GM21381 (cell line): ENCODE measurements around the gene OCEL1.

Experiments
- ATAC-seq: cut with Tn5 transposase; IDR thresholded peaks from one replicate; pipeline ENCODE4 v1.9.1; 2021; ENCODE audit warnings: mild to moderate bottlenecking, moderate library complexity; ENCODE audit not compliant: unreplicated experiment

The OCEL1 gene

DNA sequence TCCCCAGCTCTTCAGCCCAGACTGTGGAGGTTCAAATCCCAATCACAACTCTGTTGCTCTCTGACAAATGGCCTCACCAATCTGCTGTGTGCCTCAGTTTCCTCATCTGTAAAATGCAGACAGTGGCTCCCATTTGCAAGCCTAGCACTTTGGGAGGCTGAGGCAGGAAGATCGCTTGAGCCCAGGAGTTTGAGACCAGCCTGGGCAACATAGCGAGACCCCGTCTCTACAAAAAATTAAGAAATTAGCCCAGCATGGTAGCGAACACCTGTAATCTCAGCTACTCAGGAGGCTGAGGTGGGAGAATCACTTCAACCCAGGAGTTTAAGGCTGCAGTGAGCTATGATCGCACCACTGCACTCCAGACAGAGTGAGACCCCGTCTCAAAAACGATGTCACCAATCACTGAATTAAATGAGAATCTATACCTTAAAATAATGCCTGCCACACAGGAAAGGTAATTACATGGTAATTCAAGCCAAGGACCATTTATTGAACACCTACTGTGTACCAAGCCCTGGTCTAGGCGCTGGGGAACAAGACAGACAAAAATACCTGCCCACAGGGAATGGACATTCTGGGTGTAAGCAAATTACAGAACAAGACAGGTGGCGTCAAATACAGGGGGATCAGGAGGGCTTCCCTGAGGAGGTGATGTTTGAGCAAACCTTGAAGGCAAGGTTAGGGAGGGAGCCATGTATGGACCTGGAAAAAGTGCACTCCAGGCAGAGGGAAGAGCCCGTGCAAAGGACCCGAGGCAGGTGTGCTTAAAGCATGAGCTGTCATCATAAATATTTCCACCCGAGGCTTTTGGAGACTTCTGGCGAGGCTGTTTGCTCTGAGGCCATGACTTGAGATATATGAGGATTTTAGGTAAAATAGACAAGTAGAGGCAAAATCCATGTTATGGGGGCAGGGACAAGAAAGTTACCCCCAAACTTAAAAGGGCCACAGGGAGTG is 12.0 kb downstream of the OCEL1 start:
- ATAC-seq, result no peak

DNA sequence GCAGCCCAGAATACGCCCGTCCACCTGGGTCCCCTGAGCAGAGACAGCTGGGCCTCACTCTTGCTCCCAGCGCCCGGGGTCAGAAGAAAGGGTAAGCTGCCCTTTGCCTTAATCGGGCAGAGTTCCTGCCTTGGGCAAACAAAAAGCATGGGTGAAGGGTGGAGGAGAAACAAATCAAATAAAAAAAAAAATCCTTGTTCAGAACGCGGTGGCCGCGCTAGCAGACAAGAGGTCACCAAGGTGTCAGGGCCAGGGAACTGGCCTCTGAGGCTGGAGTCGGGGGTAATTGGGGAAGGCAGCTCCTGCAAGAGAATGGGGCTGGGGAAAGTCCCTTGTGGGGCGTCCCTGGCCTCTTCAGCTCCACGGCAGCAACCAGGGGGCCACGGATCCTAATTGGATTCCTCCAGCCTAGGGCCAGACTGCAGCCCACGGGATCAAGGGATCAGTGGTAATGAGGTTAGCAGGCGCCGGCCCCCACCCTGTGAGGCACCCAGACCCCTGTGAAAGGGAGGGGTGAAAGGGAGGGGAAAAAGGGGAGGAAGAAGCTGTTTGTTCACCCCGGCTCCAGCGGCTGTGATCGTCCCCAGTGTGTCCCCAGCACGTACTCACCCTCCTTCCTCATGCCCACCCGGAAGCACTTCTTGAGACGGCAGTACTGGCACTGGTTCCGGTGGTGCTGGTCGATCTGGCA is 14.2 kb downstream of the OCEL1 start:
- ATAC-seq, result no peak

DNA sequence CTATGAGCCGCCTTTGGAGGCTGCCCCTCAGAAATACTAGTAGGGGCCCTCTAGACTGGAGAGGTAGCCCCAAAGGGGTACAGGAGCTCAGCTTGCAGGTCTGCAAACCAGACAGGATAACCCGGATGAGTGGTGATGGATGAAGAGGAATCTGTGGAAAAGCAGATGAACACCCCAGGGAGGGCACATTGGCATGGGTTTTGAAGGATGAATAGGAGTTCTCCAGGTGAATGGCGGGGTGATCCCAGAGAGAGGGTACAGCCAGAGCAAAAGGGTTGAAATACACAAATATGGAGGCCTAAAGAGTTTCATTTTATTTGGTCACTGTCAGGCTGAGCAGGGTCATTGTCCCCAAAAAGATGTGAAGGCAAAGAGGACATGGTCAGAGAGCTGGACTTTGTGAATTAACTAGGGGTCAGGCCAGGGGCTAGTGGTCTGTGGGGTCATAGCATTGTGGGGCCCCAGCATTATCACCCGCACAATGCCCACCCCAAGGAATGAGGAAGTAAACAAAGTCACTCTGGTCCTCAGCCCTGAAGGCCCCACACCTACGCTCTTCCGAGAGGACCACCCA is 14.9 kb downstream of the OCEL1 start:
- no peak for ATAC-seq

DNA sequence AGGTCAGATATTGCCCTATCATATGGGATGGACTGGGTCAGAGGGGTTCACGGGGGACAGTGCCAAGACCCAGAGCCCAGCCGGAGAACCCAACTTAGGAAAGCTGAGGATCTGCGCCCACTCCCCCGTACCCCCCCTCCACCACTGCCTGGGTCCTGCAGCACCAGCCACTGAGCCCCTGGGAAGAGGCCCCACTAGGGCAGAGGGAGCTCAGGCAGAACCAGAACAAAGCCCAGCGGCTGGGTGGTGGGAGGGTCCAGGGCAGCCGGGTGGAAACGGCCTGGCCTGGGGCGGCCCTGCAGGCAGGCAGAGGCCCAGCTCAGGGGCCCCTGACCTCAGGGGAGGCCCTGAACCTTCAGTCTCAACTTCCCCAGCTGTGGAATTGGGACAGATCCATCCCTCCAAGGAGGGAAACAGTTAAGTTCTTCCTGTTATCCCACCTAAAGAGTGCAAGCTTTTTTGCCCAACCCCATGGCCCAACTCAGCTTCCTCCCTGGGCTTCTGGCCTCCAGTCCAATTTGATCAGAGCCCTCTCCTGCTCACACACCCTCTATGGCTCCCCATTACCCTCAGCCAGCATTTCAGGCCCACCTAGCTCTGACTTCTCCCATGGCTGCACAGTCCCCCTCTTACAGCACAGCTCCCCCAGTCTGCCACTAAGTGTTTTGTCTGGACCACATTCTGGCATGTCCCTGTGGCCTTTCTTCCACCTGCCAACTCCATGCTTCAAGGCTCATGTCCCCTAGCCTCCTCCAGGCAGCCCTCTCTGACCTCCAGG is 16.6 kb downstream of the OCEL1 start:
- no peak for ATAC-seq

DNA sequence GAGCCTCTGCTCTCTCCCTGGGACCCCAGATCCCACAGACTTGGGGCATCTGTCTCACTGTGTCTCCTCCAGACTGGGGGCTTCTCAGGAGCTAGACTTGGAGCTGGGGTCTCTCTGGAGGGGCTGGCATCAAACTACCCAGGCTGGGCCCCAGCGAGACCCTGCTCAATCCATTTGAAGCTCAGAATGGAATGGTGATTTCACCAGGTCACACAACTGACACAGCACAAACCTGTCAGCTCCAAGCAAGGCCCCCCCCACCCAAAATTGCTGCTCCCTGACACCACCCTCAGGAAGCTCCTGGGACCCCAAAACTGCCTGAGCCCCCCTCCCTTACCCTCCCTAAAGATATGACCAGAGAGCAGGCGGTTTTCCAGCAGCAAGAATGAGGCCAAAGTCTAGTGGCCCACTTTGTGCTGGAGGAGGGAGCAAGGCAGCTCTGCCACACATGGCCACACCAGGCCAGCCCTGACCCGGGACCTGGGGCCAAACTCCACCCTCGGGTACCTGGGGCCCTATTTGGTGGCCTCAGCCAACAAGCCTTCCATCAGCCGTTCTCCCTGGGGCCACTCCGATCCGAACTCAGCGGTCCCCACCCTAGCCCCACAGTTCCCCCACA is 17.3 kb downstream of the OCEL1 start:
- ATAC-seq, result no peak

DNA sequence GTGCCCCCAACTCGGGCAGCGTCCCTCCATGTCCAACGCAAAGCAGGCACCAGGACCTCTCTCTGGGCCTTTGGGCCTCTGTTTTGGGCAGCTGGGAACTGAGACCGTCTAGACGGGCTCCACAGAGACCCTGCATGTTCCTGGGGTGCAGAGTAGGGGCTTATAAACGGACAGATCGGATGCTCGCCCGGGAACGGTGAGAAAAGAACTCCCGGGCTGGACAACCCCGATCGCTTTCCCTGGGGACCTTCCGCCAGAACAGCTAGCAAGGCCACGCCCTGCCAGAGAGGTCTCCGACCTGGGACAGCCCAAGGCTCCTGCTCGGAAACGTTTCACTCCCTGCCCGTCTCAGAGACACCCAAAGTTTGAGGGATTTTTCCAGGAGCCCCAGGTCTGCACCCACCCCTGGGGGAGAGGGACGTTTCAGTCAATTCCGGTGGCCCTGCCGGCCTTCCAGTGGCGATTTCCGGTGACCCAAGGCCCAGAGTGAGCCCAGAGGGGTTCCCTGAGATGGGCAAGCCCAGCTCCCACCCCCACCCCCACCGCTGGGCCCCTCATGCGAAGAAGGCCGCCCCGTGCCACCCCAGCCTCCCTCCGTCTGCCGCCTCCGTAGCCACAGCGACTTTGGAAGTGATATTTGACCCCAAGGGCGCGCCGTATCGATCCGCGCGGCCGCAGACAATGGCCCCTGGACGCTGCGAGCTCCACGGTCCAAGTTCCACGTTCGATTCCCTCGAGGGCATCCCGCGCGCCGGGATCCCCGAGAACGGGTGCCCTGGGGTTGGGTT is 18.0 kb downstream of the OCEL1 start:
- ATAC-seq, result no peak

GRCh38 chr19:17244618-17245534 is 18.9 kb downstream of the OCEL1 start:
- ATAC-seq, result peak; percentile 15

- no peak for ATAC-seq
Observed at GRCh38 chr19:17245535-17245984, 19.5 kb downstream of the OCEL1 start, which contains the start of gene NR2F6. Gene NR2F6 (minus strand): TSS chr19:17245919. CDS start chr19:17245220, 699 bp downstream.

DNA sequence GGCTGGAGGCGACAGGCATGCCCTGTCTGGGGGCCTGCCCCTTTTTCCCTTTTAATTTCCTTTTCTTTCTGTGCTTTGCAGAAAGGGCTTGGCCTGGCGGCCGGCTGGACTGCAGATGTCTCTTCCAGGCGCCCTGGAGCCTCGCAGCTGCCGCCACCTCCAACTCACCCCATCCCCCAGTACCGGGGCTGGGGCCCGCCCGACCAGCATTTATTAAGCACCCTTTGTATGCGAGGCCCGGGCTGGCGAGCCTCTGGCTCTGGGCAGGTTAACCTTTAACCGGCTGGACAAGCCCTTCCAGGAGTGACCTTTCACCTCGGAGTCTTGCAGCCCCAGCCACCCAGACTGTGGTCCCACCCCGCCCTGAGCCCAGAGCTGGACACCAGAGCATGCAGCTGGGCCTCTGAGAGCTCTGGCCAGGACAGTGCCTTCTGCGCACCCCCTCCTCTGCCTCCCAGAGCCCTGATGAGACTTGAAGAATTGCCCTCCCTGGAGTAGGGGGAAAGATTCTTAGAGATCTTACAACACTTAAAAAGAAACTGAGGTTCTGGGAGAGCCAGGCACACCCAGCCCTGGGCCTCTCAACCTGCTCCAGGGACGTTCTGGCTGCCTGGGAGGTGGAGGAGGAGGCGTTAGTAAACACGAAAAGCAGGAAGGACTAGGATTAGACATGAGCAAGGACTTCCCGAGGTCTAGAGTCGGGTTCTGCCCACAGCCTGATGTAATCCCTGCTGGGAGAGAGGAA is 20.8 kb downstream of the OCEL1 start:
- ATAC-seq, result no peak

- no peak for ATAC-seq
Observed at GRCh38 chr19:17248011-17248776, 22.2 kb downstream of the OCEL1 start.

DNA sequence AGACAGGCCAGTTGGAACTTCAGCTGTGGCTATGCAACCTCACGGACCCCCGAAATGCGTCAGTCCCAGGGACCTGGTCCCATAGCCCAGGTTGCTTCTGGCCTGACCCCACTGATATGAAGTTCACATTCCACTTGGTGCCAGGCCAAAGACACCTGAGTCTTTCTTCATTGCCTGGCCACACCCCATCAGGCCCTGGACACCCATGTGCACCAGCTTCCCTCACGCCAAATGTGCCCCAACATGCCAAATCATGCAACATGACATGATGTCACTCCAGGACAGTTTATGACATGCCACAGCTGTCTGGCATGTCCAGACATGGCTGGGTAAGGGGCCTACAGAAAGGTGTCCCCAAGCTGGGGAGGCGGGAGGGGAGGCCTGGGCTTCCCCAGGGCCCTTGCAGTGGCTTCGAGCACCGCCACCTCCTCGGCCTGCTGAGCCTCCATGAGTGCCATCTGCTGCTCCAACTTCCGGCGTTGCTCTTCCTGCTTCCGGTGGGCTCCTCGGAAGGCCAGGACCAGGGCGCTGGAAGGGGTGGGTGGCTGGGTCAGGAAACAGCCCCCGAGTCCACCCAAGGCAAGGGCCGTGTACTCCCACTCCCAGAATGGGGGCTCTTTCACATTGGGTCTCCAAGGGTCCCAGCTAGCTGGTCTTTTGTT is 24.0 kb downstream of the OCEL1 start:
- ATAC-seq, result no peak

DNA sequence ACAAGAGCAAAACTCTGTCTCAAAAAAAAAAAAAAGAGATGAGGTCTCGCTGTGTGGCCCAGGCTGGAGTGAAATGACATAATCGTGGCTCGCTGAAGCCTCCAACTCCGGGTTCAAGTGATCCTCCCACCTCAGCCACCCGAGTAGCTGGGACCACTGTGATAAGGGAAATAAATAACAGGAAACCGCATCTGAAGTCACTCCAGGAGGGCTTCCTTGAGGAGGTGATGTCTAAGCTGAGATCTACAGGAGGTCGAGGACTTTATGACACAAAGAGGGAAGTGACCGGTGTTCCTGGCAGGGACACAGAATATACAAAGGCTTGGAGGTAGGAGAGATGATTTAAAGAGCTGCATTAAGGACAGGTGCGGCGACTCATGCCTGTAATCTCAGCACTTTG is 28.6 kb downstream of the OCEL1 start:
- no peak for ATAC-seq

GRCh38 chr19:17255150-17255621 is 29.2 kb downstream of the OCEL1 start:
- ATAC-seq, result no peak

DNA sequence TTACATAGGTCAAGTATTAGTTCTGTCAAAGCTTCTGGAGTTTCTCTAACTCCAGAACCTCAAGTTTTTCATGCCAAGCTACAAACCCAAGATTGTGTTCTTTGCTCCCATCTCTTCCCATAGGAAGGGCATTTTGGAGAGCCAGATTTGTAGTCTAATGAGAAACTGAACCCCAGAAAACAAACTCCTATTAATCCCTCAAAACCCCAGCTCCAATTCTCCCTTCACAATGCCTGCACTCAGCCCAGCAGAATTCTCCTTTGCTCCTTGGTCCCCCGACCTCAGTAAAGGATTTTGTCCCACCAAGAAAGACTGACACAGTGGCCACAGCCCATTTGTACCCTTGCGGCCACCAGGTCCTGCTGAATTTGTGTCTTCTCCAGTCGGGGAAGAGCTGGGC is 30.1 kb downstream of the OCEL1 start:
- ATAC-seq, result no peak

DNA sequence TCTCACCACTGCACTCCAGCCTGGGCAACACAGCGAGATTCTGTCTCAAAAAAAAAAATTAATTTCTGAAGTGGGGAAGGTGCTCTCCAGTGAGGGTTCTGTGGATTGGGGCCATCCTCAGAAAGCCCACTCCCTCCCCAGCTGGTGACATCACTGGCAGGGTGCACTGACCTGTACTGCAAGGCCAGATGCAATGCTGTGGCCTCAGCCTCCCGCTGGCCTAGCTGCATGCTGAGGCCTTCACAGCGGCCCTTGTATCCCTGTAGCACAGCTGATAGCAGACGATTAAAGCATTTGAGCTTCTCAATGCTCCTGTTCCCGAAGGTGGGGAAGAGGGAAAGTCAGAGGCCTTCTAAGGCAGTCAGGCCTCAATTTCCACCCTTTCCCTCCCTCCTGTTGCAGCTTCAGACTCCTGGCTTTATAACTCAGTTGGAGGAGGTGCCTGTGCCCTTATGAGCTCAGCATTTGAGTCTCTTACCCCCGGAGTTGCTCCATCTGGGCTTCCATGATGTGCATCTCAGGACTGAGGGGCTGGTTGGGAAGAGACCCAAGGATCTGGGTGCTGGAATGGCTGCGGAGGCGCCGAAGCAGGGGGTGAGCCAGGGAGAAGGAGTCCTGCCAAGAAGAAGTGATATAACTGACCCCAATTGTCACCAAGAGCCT is 33.2 kb downstream of the OCEL1 start:
- no peak for ATAC-seq

DNA sequence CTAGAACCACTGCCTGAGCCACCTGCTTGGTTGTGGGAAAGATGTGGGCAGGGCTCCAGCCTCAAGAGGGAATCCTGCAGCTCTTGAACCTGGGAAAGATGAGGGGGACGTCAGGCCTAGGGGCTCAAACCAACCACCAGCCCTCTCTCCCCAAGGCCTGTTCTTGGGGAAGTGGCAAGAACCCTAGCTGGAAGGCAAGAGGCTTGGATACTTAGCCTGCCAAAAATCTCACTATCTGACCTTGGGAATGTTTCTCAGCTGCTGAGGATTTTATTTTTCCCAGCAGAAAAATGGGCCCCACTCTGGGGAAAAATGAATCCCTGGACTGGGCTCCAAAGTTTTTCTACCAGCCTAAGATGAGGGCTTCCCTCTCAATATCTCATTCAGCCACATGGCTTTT is 33.9 kb downstream of the OCEL1 start:
- no peak for ATAC-seq
